Prostate gland (tissue), 2 donors: Measurements from ENCODE around the gene TMEM17.

Experiments used
- POLR2A ChIP-seq: fragments of 450-650 bp; IDR thresholded peaks from one replicate; pipeline ENCODE4 v1.6.1; 2016; ENCODE audit warnings: antibody characterized with exemption, mild to moderate bottlenecking
- POLR2AphosphoS5 ChIP-seq: sonication (generic); formaldehyde crosslinking; IDR thresholded peaks from one replicate; pipeline ENCODE4 v1.6.1; 2017; ENCODE audit warnings: antibody characterized with exemption
- TF ChIP-seq, protein P1 (sequence below), 4 experiments: fragments of 200-600 bp in 2 of 4; fragments of 450-650 bp in 2 of 4; sonication (generic) in 2 of 4; IDR thresholded peaks; 1 replicate in 3 of 4; 2 replicates in 1 of 4; pipeline ENCODE4 v1.5.1; 2016 to 2019; ENCODE audit warnings: antibody characterized with exemption in 4 of 4, mild to moderate bottlenecking in 2 of 4, moderate library complexity in 2 of 4

DNA sequence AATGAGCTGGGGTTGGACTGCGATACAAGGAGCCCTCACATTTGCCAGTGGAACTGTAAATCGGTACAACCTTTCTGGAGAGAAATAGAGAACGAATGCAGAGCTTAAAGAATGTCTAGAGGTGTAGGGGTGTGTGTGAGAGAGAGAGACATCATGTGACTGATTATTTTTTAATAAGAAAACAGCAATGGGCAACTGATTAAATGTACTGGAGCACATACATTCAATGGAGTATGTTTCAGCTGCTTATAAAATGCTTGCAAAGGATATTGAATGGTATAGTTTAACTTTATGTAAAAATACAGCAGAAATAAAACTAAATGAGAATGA is 391 bp upstream of the TMEM17 start:
- TF ChIP-seq, protein P1, sequence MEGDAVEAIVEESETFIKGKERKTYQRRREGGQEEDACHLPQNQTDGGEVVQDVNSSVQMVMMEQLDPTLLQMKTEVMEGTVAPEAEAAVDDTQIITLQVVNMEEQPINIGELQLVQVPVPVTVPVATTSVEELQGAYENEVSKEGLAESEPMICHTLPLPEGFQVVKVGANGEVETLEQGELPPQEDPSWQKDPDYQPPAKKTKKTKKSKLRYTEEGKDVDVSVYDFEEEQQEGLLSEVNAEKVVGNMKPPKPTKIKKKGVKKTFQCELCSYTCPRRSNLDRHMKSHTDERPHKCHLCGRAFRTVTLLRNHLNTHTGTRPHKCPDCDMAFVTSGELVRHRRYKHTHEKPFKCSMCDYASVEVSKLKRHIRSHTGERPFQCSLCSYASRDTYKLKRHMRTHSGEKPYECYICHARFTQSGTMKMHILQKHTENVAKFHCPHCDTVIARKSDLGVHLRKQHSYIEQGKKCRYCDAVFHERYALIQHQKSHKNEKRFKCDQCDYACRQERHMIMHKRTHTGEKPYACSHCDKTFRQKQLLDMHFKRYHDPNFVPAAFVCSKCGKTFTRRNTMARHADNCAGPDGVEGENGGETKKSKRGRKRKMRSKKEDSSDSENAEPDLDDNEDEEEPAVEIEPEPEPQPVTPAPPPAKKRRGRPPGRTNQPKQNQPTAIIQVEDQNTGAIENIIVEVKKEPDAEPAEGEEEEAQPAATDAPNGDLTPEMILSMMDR (IDR thresholded peaks at IDR 0.05), result no peak
- no peak for TF ChIP-seq POLR2AphosphoS5
- no peak for TF ChIP-seq POLR2A
